ENCODE data around the gene SAMD5.
A peak's percentile ranks its signal among the peaks of the same experiment; 100 is the strongest.

SAMD5 gene

GRCh38 chr6:147508866-147509608 is 547 bp downstream of the SAMD5 start:
- H3K4me3 ChIP-seq (replicated peaks; ENCODE audit: low read depth, low read length) = peak overlapping the region; percentile 58
- TF ChIP-seq, protein P1, sequence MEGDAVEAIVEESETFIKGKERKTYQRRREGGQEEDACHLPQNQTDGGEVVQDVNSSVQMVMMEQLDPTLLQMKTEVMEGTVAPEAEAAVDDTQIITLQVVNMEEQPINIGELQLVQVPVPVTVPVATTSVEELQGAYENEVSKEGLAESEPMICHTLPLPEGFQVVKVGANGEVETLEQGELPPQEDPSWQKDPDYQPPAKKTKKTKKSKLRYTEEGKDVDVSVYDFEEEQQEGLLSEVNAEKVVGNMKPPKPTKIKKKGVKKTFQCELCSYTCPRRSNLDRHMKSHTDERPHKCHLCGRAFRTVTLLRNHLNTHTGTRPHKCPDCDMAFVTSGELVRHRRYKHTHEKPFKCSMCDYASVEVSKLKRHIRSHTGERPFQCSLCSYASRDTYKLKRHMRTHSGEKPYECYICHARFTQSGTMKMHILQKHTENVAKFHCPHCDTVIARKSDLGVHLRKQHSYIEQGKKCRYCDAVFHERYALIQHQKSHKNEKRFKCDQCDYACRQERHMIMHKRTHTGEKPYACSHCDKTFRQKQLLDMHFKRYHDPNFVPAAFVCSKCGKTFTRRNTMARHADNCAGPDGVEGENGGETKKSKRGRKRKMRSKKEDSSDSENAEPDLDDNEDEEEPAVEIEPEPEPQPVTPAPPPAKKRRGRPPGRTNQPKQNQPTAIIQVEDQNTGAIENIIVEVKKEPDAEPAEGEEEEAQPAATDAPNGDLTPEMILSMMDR (IDR thresholded peaks at IDR 0.05; ENCODE audit: low read length, missing control alignments) = no peak
- no peak for DNase-seq (ENCODE audit: low read depth)

- no peak overlapping the region for H3K4me3 ChIP-seq (replicated peaks; ENCODE audit: low read depth, low read length)
- DNase-seq (ENCODE audit: low read depth) = no peak
- TF ChIP-seq, protein P1 (IDR thresholded peaks at IDR 0.05; ENCODE audit: low read length, missing control alignments) = no peak
Measured at GRCh38 chr6:147509891-147510290, 1.4 kb downstream of the SAMD5 start.

DNA sequence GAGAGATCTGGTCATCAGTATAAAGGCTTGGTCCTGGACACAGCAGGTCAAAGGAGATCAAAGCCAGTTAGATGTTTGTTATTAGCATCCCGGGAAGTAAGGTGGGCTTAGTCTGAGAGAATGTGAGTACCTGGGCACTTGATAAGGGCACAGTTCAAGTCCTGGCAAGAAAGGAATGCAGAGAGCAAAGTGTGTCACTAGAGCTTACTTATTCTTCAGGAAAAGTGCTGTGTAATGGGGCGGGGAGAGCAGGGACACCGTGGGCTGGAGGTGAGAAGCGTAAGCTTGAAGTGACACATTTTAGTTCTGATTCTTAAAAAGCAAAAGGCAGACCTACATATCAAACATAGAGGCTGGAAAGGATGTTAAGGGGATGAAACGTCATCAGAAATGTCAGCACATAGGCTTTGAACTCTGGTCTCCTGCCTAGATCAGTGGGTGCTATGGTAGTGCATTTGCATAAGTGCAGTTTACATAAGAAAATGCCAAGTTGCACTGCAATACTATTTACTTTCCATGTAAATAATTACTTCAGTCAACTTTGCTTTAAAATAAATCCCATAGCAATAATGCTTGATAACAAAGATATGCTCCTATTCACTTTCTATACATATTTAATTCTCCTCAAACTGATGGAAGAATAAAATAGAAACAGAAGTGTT is 2.6 kb downstream of the SAMD5 start:
- H3K4me3 ChIP-seq (replicated peaks; ENCODE audit: low read depth, low read length) = no peak overlapping the region
- no peak for DNase-seq (ENCODE audit: low read depth)
- TF ChIP-seq, protein P1 (IDR thresholded peaks at IDR 0.05; ENCODE audit: low read length, missing control alignments) = no peak

DNA sequence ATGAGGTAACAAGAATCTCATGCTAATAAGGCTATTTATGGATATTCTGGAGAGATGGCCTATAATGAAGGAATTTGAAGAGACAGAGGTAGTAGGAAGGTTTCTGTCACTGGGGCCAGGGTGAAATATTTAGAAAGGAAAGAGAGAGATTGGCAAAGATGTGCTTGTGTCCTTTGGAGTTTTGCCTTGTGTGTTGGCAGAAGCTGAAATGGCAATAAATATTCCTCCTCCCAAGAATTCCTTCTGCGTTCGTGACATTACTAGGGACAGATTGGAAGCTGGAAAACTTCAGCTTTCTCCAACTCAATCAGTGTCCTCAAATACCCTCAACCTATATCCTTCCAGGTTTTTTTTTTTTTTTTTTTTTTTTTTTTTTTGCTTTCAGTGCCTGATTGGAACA is 6.3 kb downstream of the SAMD5 start:
- TF ChIP-seq, protein P1 (IDR thresholded peaks at IDR 0.05; ENCODE audit: low read length, missing control alignments) = no peak

DNA sequence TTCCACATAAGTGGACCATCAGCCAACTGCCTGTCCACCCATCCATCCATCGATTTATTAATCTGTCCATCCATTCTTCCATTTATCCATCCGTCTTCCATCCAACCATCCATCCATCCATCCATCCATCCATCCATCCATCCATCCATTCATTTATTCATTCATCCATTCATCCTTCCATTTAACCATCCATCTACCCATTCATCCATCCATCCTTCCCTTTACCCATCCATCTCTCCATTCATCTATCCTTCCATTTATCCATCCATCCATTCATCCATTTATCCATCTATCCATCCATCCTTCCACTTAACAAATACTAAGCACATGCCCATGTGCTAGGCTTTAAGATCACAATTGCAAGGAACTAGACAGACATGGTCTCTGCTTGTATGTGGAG is 6.8 kb downstream of the SAMD5 start:
- TF ChIP-seq, protein P1 (IDR thresholded peaks at IDR 0.05; ENCODE audit: low read length, missing control alignments) = no peak
- no peak overlapping the region for H3K4me3 ChIP-seq (replicated peaks; ENCODE audit: low read depth, low read length)
- DNase-seq (ENCODE audit: low read depth) = no peak

More for the DNA sequence above, 6.3 kb downstream of the SAMD5 start:
- H3K4me3 ChIP-seq (replicated peaks; ENCODE audit: low read depth, low read length) = no peak overlapping the region
- no peak for DNase-seq (ENCODE audit: low read depth)

GRCh38 chr6:147522597-147522996 is 14.1 kb downstream of the SAMD5 start:
- no peak for DNase-seq (ENCODE audit: low read depth)
- TF ChIP-seq, protein P1 (IDR thresholded peaks at IDR 0.05; ENCODE audit: low read length, missing control alignments) = no peak
- H3K4me3 ChIP-seq (replicated peaks; ENCODE audit: low read depth, low read length) = no peak overlapping the region
